HUES64 (cell line): ENCODE data around the gene FANCD2OS. TPM values are rescaled to one million over a fixed set of nuclear protein-coding genes. Genes with fewer than 3 reads are reported as not detected.

ENCODE experiments used
- H3K27ac ChIP-seq: 2 replicates; pipeline ENCODE4 v1.7.0; 2013; ENCODE audit warnings: low read depth, low read length, inconsistent platforms
- H3K27me3 ChIP-seq: 2 replicates; pipeline ENCODE4 v1.6.1; 2013; ENCODE audit warnings: mild to moderate bottlenecking, low read length; ENCODE audit not compliant: insufficient read depth
- H3K36me3 ChIP-seq: 2 replicates; pipeline ENCODE4 v1.6.1; 2013; ENCODE audit warnings: mild to moderate bottlenecking, low read length; ENCODE audit not compliant: insufficient read depth
- H3K4me1 ChIP-seq: 2 replicates; pipeline ENCODE4 v1.6.1; 2013; ENCODE audit warnings: mild to moderate bottlenecking, low read length, moderate library complexity; ENCODE audit not compliant: insufficient read depth
- H3K4me3 ChIP-seq: 2 replicates; pipeline ENCODE4 v1.5.1; 2013; ENCODE audit warnings: mild to moderate bottlenecking, low read length, moderate library complexity
- H3K9ac ChIP-seq: 2 replicates; pipeline ENCODE4 v1.6.1; 2013; ENCODE audit warnings: mild to moderate bottlenecking, low read depth, low read length
- H3K9me3 ChIP-seq: 2 replicates; pipeline ENCODE4 v1.6.1; 2013; ENCODE audit warnings: low read depth, low read length; ENCODE audit not compliant: insufficient read depth
- WGBS: fragments of 150-250, 120-280 bp; methylation state at CpG from one replicate; pipeline ENCODE4 v1.1.7; 2013; ENCODE audit warnings: missing lambda C conversion rate; 5-methylcytosine and 5-hydroxymethylcytosine counted together
- polyA plus RNA-seq, 2 experiments: library from polyadenylated mRNA; stranded (reverse); fragments of 50-300 nt; gene quantifications; one replicate each; pipeline ENCODE4 v1.2.3, GENCODE V29; 2013

Gene FANCD2OS
- polyA plus RNA-seq (2013, experiment 1 of 2), result not detected
- not detected for polyA plus RNA-seq (2013, experiment 2 of 2)

GRCh38 chr3:10108091-10108490 lies at the start of gene FANCD2OS:
TSS of gene FANCD2OS (minus strand) at chr3:10108255. CDS start at chr3:10104774, 3,481 bp downstream.
- Histone ChIP-seq H3K4me3 (no peak within 1 kb of the TSS), H3K36me3 (peaks cover 6% of the 10 kb centered on the region)

DNA sequence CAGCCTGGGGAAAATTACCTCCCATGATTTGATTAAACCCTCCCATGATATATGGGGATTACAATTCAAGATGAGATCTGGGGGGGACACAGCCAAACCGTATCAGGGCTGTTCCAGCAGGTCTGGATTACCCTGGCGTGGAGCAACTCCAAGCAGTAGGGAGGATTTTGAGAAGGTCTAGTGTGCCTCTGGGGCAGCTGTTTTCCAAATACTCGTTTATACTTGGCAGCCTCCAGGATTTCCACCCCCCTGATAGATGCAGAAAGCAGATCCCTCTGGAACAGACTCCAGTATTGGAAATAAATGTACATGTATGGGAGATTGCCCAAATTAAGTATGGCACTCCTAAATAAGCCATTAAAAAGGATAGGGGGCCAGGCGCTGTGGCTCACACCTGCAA lies 49.0 kb upstream of the FANCD2OS start:
- H3K27ac ChIP-seq, result no peak overlapping the region
- H3K27me3 ChIP-seq, result no peaks in the 10 kb centered on the region
- peaks cover 20% of the 10 kb centered on the region for H3K36me3 ChIP-seq
- 89% methylated on average over 4 of the region's 4 CpGs for WGBS
- no peak overlapping the region for H3K9ac ChIP-seq
- no peaks in the 10 kb centered on the region for H3K9me3 ChIP-seq
- H3K4me3 ChIP-seq, result no peak overlapping the region
- no peaks in the 10 kb centered on the region for H3K4me1 ChIP-seq

More at GRCh38 chr3:10108091-10108490, at the start of gene FANCD2OS:
- H3K4me1 ChIP-seq, result no peaks in the 10 kb centered on the region
- H3K9me3 ChIP-seq, result no peaks in the 10 kb centered on the region
- WGBS, result 95% methylated on average over 28 of the region's 28 CpGs
- H3K27ac ChIP-seq, result no peak within 1 kb of the TSS
- H3K9ac ChIP-seq, result no peak within 1 kb of the TSS
- H3K27me3 ChIP-seq, result no peaks in the 10 kb centered on the region

- Histone ChIP-seq H3K9me3 (no peaks in the 10 kb centered on the region), H3K4me3 (no peak overlapping the region), H3K36me3 (peaks cover 32% of the 10 kb centered on the region), H3K27ac (no peak overlapping the region), H3K27me3 (no peaks in the 10 kb centered on the region), H3K4me1 (no peaks in the 10 kb centered on the region), H3K9ac (no peak overlapping the region)
- WGBS, result 90% methylated on average over 3 of the region's 4 CpGs
Measured at GRCh38 chr3:10155658-10156057, 47.6 kb upstream of the FANCD2OS start.

GRCh38 chr3:10155123-10155472 lies 47.0 kb upstream of the FANCD2OS start:
- 96% methylated on average over 4 of the region's 4 CpGs for WGBS

GRCh38 chr3:10154335-10155122 lies 46.5 kb upstream of the FANCD2OS start:
- no peaks in the 10 kb centered on the region for H3K27me3 ChIP-seq
- H3K4me3 ChIP-seq, result no peak overlapping the region
- peaks cover 44% of the 10 kb centered on the region for H3K36me3 ChIP-seq
- WGBS, result 92% methylated on average over 14 of the region's 14 CpGs
- H3K4me1 ChIP-seq, result no peaks in the 10 kb centered on the region
- H3K27ac ChIP-seq, result no peak overlapping the region
- H3K9ac ChIP-seq, result no peak overlapping the region
- no peaks in the 10 kb centered on the region for H3K9me3 ChIP-seq

More at GRCh38 chr3:10155123-10155472, 47.0 kb upstream of the FANCD2OS start:
- H3K9me3 ChIP-seq, result no peaks in the 10 kb centered on the region
- H3K4me1 ChIP-seq, result no peaks in the 10 kb centered on the region
- no peak overlapping the region for H3K27ac ChIP-seq
- H3K9ac ChIP-seq, result no peak overlapping the region
- no peaks in the 10 kb centered on the region for H3K27me3 ChIP-seq
- peaks cover 38% of the 10 kb centered on the region for H3K36me3 ChIP-seq
- H3K4me3 ChIP-seq, result no peak overlapping the region

GRCh38 chr3:10150987-10151386 lies 42.9 kb upstream of the FANCD2OS start:
- peaks cover 65% of the 10 kb centered on the region for H3K36me3 ChIP-seq
- H3K9me3 ChIP-seq, result no peaks in the 10 kb centered on the region
- H3K27ac ChIP-seq, result no peak overlapping the region
- H3K27me3 ChIP-seq, result no peaks in the 10 kb centered on the region
- H3K9ac ChIP-seq, result no peak overlapping the region
- no peaks in the 10 kb centered on the region for H3K4me1 ChIP-seq
- no peak overlapping the region for H3K4me3 ChIP-seq
- WGBS, result 86% methylated on average over 6 of the region's 6 CpGs

GRCh38 chr3:10149226-10149625 lies 41.2 kb upstream of the FANCD2OS start:
- Histone ChIP-seq H3K4me3 (no peak overlapping the region), H3K27ac (no peak overlapping the region), H3K9me3 (no peaks in the 10 kb centered on the region), H3K4me1 (no peaks in the 10 kb centered on the region), H3K9ac (no peak overlapping the region), H3K36me3 (peaks cover 73% of the 10 kb centered on the region), H3K27me3 (no peaks in the 10 kb centered on the region)
- 96% methylated on average over 8 of the region's 8 CpGs for WGBS

- Histone ChIP-seq H3K4me1 (no peaks in the 10 kb centered on the region), H3K36me3 (peaks cover 51% of the 10 kb centered on the region), H3K4me3 (no peak overlapping the region), H3K9ac (no peak overlapping the region), H3K27ac (no peak overlapping the region), H3K27me3 (no peaks in the 10 kb centered on the region), H3K9me3 (no peaks in the 10 kb centered on the region)
- WGBS, result 96% methylated on average over 4 of the region's 4 CpGs
Measured at GRCh38 chr3:10145685-10146084, 37.6 kb upstream of the FANCD2OS start.

DNA sequence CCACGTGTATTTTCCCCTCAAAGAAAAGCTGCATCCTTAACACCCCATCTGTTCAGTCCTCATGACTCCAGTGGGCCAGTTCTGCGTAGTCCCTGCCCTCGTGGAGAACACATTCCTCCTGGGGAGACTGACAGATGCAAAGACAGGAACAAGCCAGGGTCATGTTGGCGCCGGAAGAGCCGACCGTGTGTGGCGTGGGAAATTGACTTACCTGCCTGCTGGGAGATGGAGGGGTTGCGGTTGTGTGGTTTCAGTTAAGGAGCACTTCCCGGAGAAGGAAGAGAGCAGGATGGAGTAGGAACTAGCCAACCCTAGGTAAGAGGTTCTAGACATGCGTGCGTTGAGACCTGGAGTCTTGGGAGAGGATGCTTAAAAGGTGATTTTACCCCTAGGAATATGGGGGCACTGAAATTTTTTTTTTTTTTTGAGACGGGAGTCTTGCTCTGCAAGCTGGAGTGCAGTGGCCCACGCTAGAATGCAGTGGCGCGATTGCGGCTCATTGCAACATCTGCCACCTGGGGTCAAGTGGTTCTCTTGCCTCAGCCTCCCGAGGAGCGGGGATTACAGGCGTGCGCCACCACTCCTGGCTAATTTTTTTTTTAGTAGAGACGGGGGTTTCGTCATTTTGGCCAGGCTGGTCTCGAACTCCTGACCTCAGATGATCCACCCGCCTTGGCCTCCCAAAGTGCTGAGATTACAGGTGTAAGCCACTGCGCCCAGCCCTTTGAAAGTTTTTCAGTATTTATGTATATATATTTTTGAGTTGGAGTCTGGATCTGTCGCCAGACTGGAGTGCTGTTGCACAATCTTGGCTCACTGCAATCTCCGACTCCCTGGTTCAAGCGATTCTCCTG lies 34.9 kb upstream of the FANCD2OS start:
- Histone ChIP-seq H3K27me3 (no peaks in the 10 kb centered on the region), H3K4me1 (no peaks in the 10 kb centered on the region), H3K27ac (no peak overlapping the region), H3K36me3 (peaks cover 29% of the 10 kb centered on the region), H3K9ac (no peak overlapping the region; the same call in 1 of the 2 replicates), H3K4me3 (peak overlapping the region; percentile 97), H3K9me3 (no peaks in the 10 kb centered on the region)
- 86% methylated on average over 29 of the region's 29 CpGs for WGBS

DNA sequence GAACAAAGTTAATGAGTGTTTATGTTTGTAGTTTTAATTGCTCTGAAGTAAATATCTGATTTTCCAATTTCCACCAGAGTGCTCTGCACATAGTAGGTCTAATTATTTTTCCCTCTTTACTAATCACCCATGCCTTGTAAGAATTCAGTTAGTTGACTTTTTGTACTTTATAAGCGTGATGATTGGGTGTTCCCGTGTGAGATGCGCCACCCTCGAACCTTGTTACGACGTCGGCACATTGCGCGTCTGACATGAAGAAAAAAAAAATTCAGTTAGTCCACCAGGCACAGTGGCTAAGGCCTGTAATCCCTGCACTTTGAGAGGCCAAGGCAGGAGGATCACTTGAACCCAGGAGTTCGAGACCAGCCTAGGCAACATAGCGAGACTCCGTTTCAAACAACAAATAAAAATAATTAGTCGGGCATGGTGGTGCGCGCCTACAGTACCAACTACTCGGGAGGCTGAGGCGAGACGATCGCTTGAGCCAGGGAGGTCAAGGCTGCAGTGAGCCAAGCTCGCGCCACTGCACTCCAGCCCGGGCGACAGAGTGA lies 33.0 kb upstream of the FANCD2OS start:
- no peaks in the 10 kb centered on the region for H3K4me1 ChIP-seq
- WGBS, result 94% methylated on average over 21 of the region's 23 CpGs
- H3K4me3 ChIP-seq, result peak overlapping the region; percentile 97
- H3K36me3 ChIP-seq, result peaks cover 18% of the 10 kb centered on the region
- no peak overlapping the region for H3K27ac ChIP-seq
- no peaks in the 10 kb centered on the region for H3K27me3 ChIP-seq
- H3K9me3 ChIP-seq, result no peaks in the 10 kb centered on the region
- H3K9ac ChIP-seq, result 0 out of 2 replicates have a peak overlapping the region, but pooled peaks have one; percentile 94

DNA sequence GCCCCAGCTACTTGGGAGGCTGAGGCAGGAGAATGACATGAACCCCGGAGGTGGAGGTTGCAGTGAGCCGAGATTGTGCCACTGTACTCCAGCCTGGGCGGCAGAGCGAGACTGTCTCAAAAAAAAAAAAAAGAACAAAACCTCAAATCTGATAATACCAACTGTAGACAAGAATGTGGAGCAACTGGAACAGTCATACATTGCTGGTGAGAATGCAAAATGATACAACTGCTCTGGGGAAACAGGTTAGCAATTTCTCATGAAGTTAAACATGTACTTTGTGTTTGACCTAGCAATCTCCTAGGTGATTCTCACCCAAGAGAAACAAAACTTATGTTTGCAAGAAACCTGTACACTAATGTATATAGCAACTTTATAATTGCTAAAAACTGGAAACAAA lies 29.1 kb upstream of the FANCD2OS start:
- no peaks in the 10 kb centered on the region for H3K9me3 ChIP-seq
- no peaks in the 10 kb centered on the region for H3K4me1 ChIP-seq
- H3K27ac ChIP-seq, result no peak overlapping the region
- 98% methylated on average over 4 of the region's 4 CpGs for WGBS
- H3K27me3 ChIP-seq, result no peaks in the 10 kb centered on the region
- no peaks in the 10 kb centered on the region for H3K36me3 ChIP-seq
- H3K9ac ChIP-seq, result no peak overlapping the region
- H3K4me3 ChIP-seq, result no peak overlapping the region
